Cardiac septum (tissue), 1 donor: ENCODE data around the gene ZFAND2A. TPM values are rescaled to one million over a fixed set of nuclear protein-coding genes. Genes with fewer than 3 reads are reported as not detected.
"Not testable (repeated sequence)": the region's sequence is repeated elsewhere in the genome, so short reads cannot be mapped to it uniquely, and the experiment has no call there.

Experiments used
- DNase-seq: peaks from one replicate; pipeline ENCODE4 v3.0.0-alpha.2; 2020; ENCODE audit warnings: low spot score
- intact Hi-C: fragments of 100-400 bp; cut with DNase I; formaldehyde crosslinking; loops from one replicate; pipeline ENCODE4 v1.14.0; 2022
- total RNA-seq: library from RNA; stranded (reverse); fragmentation: NEBNext Ultra II Directional; extraction: Animal tissue kit (Norgen Biotek cat#: 25700); gene quantifications from one replicate; pipeline ENCODE4 v1.2.1, GENCODE V29; 2021
- donor health status: DM: no; HTN: no; CAD: no.

ZFAND2A gene
- total RNA-seq, 1 donor from 2014 or later = 8.8 TPM

GRCh38 chr7:1155818-1156781, 3.9 kb downstream of the ZFAND2A start:
- intact Hi-C loops, DNase-seq: not testable (repeated sequence)

- intact Hi-C loops = no loop called here
- no peak for DNase-seq
Measured at GRCh38 chr7:1154172-1154739, 5.7 kb downstream of the ZFAND2A start.

- DNase-seq = peak; percentile 19
- intact Hi-C loops = no loop called here
Measured at GRCh38 chr7:1152492-1152891, 7.5 kb downstream of the ZFAND2A start.

GRCh38 chr7:1151653-1152425, 8.2 kb downstream of the ZFAND2A start:
- intact Hi-C loops = no loop called here
- DNase-seq = peak; percentile 67

- intact Hi-C loops = no loop called here
- peak; percentile 26 for DNase-seq
Measured at GRCh38 chr7:1151156-1151555, 8.8 kb downstream of the ZFAND2A start.

- DNase-seq = no peak
- intact Hi-C loops = no loop called here
Measured at GRCh38 chr7:1150400-1151002, 9.5 kb downstream of the ZFAND2A start.

GRCh38 chr7:1149351-1149794, 10.6 kb downstream of the ZFAND2A start:
- peak; percentile 56 for DNase-seq
- intact Hi-C loops = no loop called here

GRCh38 chr7:1147873-1148272, 12.1 kb downstream of the ZFAND2A start:
- peak; percentile 50 for DNase-seq
- intact Hi-C loops = not testable (repeated sequence)

- intact Hi-C loops = no loop called here
- peak; percentile 77 for DNase-seq
Measured at GRCh38 chr7:1144269-1144771, 15.7 kb downstream of the ZFAND2A start.

GRCh38 chr7:1143031-1143430, 17.0 kb downstream of the ZFAND2A start:
- DNase-seq, intact Hi-C loops: not testable (repeated sequence)

- intact Hi-C loops = no loop called here
- DNase-seq = peak; percentile 27
Measured at GRCh38 chr7:1142051-1142635, 17.9 kb downstream of the ZFAND2A start.

- DNase-seq = no peak
- intact Hi-C loops = no loop called here
Measured at GRCh38 chr7:1141651-1142050, 18.3 kb downstream of the ZFAND2A start.

- DNase-seq = peak; percentile 17
- intact Hi-C loops = no loop called here
Measured at GRCh38 chr7:1140476-1141104, 19.4 kb downstream of the ZFAND2A start.

GRCh38 chr7:1137517-1138167, 22.4 kb downstream of the ZFAND2A start:
- no peak for DNase-seq
- intact Hi-C loops = loop anchor here (2.0 to 5.0 kb wide), 2 partner anchors 23 to 50 kb away; partner anchors contain the start of genes GPER1 and ZFAND2A

- DNase-seq = peak; percentile 62
- intact Hi-C loops = loop anchor here (5.0 kb wide), 1 partner anchor 50 kb away; the partner anchor contains the start of gene GPER1
Measured at GRCh38 chr7:1136841-1137516, 23.0 kb downstream of the ZFAND2A start.

- intact Hi-C loops = loop anchor here (5.0 kb wide), 1 partner anchor 48 kb away; the partner anchor contains the start of gene GPER1
- peak; percentile 26 for DNase-seq
Measured at GRCh38 chr7:1134951-1135350, 25.0 kb downstream of the ZFAND2A start.
